Activated T-cell treated with anti-CD3 and anti-CD28 coated beads, Interleukin-2, amount 50 U/mL, for 24 hours (primary cell): Measurements from ENCODE around the gene MAD2L1BP.
A peak's percentile ranks its signal among the peaks of the same experiment; 100 is the strongest.
"Not testable (repeated sequence)": the region's sequence is repeated elsewhere in the genome, so short reads cannot be mapped to it uniquely, and the experiment has no call there.

Experiments
- DNase-seq: peaks from one replicate; pipeline ENCODE4 v3.0.0-alpha.2; 2020
- H3K27ac Mint-ChIP-seq: 2 replicates; pipeline ENCODE4 v1.8.0; 2020; ENCODE audit warnings: mild to moderate bottlenecking, mixed read lengths
- H3K27me3 Mint-ChIP-seq: 2 replicates; pipeline ENCODE4 v1.8.0; 2020; ENCODE audit warnings: mixed read lengths
- H3K36me3 Mint-ChIP-seq: 2 replicates; pipeline ENCODE4 v1.8.0; 2020; ENCODE audit warnings: low read depth, mixed read lengths
- H3K4me1 Mint-ChIP-seq: 2 replicates; pipeline ENCODE4 v1.8.0; 2020; ENCODE audit warnings: low read depth, mixed read lengths
- H3K4me3 Mint-ChIP-seq: 2 replicates; pipeline ENCODE4 v1.8.0; 2020; ENCODE audit warnings: mild to moderate bottlenecking, moderate library complexity, mixed read lengths
- H3K9me3 Mint-ChIP-seq: 2 replicates; pipeline ENCODE4 v1.8.0; 2020; ENCODE audit warnings: mixed read lengths

MAD2L1BP gene, protein sequence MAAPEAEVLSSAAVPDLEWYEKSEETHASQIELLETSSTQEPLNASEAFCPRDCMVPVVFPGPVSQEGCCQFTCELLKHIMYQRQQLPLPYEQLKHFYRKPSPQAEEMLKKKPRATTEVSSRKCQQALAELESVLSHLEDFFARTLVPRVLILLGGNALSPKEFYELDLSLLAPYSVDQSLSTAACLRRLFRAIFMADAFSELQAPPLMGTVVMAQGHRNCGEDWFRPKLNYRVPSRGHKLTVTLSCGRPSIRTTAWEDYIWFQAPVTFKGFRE

DNA sequence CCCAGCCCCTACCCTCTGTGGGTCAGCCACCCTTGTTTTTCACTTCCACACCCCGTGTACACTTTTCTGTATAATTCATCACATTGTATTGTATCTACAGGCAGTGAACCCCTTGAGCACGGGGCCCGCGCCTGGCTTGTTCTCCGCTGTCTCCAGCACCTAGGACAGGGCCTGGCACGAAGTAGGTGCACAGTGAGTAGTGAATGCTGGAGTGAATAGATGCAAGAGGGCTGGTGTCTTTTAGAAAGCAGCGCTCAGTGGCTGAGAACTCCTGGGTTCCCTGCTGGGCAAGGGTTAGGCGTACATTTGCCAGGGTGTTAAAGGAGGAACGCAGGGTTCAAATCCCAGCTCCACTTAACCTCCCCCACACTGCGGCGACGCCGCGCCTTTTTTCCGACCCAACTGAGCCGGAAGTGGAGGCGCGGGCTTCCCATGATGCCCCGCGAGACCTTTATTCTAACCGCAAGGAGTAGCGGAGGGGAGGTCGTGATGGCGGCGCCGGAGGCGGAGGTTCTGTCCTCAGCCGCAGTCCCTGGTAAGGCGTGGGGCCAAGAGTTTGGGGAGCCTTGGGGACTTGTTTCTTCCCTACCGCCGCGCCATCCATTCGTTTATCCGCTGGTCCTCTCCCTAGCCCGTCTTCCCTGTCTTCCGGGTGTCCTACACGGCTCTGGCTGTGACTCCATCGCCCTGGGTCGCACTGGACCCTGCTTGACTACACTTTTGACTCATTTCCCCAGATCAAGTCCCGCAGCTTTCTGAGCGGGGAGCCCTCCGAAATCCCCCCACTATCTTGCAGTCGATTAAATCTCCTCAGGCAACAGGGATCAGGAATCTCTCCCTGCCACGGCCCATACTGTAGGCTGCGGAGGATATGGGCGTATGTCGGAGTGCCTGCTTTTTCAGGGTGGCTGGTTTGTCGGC is at the start of gene MAD2L1BP:
Gene MAD2L1BP, plus strand, starts transcription at position 454 of the 921 bp plus-strand sequence. Its CDS starts 36 bp downstream, at position 490.
- peak within 1 kb of the TSS; percentile 94 for H3K27ac Mint-ChIP-seq
- H3K27me3 Mint-ChIP-seq, result no peaks in the 10 kb centered on the region
- H3K4me1 Mint-ChIP-seq, result peaks cover 48% of the 10 kb centered on the region
- peak; percentile 91 for DNase-seq
- peaks cover 46% of the 10 kb centered on the region for H3K36me3 Mint-ChIP-seq
- H3K9me3 Mint-ChIP-seq, result no peaks in the 10 kb centered on the region
- peak within 1 kb of the TSS; percentile 93 for H3K4me3 Mint-ChIP-seq

DNA sequence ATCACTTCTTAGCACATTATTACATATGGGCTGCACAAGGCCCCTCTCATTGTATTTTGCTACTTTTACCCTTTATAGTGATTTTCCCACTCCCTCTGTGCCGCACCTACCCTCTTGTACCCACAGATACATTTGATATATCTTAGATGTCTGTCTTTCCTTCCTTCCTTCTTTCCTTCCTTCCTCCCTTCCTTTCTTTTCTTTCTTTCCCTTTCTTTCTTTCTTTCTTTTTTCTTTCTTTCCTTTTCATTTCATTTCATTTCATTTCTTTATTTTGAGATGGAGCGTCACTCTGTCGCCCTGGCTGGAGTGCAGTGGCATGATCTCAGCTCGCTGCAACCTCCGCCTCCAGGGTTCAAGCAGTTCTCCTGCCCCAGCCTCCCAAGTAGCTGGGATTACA is 47.4 kb upstream of the MAD2L1BP start:
- Mint-ChIP-seq H3K9me3 (no peaks in the 10 kb centered on the region), H3K4me3 (no peak overlapping the region), H3K36me3 (peaks cover 89% of the 10 kb centered on the region), H3K27ac (no peak overlapping the region), H3K27me3 (no peaks in the 10 kb centered on the region), H3K4me1 (peaks cover 20% of the 10 kb centered on the region)
- no peak for DNase-seq

DNA sequence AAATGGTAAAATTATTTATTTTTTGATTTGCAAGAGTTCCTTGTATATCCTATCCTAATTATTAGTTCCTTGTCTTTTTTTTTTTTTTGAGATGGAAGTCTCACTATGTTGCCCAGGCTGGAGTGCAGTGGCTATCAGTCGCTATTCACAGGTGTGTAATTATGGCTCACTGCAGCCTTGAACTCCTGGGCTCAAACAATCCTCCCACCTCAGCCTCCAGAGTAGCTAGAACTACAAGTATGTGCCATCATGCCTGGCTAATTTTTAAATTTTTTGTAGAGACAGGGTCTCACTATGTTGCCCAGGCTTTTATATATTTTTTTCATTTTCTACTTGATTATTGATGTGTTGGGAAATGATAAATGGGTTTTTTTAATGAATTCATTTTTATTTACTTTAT is 46.1 kb upstream of the MAD2L1BP start:
- not testable (repeated sequence) for DNase-seq, H3K27ac Mint-ChIP-seq, H3K4me1 Mint-ChIP-seq, H3K27me3 Mint-ChIP-seq, H3K9me3 Mint-ChIP-seq, H3K4me3 Mint-ChIP-seq
- H3K36me3 Mint-ChIP-seq, result peaks cover 79% of the 10 kb centered on the region

DNA sequence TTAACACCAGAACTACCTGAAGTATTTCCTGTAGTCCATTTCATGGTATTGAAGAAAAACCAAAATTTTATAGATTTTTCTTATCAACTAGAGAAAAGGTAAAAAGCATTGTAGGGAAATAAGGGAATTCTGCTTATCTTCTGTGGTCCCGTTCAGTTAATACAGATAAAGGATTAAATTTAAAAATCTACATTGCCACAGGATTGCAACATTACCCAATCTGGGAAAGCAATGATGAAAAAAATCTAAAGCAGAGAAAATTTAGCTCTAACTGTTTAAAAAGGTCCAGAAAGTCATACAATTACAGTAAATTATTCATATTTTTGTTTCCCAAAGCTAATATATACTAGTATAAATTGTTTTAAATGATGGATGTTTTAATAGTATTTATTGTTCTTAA is 41.7 kb upstream of the MAD2L1BP start:
- Mint-ChIP-seq H3K27ac (no peak overlapping the region), H3K27me3 (no peaks in the 10 kb centered on the region), H3K4me1 (no peaks in the 10 kb centered on the region), H3K9me3 (no peaks in the 10 kb centered on the region), H3K36me3 (peaks cover 65% of the 10 kb centered on the region), H3K4me3 (no peak overlapping the region)
- DNase-seq, result no peak

DNA sequence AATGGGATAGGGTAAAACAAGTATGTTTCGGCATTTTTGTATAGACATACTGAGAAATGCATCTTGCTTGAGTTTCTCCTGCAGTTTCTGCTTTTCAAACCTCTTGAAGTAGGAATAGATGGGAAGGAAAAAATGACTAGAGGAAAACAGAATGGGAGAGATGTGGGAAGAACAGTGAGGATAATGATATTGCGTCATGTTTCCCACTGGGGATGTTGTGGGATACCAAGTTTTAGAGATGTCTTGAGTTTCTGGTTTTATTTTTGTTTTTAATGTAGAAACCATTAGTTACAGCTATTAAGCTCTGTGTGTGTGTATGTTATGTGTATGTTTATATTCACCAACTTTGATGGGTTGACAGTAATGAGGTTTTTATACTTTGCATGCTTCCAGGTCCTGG is 35.0 kb upstream of the MAD2L1BP start:
- no peak for DNase-seq
- Mint-ChIP-seq H3K27me3 (no peaks in the 10 kb centered on the region), H3K27ac (no peak overlapping the region), H3K36me3 (peaks cover 77% of the 10 kb centered on the region), H3K9me3 (no peaks in the 10 kb centered on the region), H3K4me1 (no peaks in the 10 kb centered on the region), H3K4me3 (no peak overlapping the region)

DNA sequence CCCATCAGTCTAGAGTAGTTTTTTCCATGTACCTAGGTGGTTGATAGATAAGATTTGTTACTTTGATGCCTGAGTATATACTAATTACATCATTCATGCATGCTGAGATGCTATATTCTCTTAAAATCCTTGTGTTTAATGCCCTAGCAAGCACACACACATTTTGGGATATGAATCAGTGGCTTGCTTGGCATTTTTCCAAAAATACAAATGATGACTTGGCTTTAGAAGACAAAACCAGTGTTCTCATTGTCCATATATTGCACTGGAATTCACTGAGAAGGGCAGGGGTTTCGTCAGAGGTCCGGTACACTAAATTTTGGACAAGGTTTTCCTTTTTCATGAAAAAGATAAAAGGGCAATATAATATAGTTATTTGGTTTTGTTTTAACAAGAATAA is 31.5 kb upstream of the MAD2L1BP start:
- H3K4me3 Mint-ChIP-seq, result no peak overlapping the region
- peaks cover 3% of the 10 kb centered on the region for H3K4me1 Mint-ChIP-seq
- no peak for DNase-seq
- H3K9me3 Mint-ChIP-seq, result no peaks in the 10 kb centered on the region
- no peaks in the 10 kb centered on the region for H3K27me3 Mint-ChIP-seq
- H3K36me3 Mint-ChIP-seq, result peaks cover 80% of the 10 kb centered on the region
- no peak overlapping the region for H3K27ac Mint-ChIP-seq

DNA sequence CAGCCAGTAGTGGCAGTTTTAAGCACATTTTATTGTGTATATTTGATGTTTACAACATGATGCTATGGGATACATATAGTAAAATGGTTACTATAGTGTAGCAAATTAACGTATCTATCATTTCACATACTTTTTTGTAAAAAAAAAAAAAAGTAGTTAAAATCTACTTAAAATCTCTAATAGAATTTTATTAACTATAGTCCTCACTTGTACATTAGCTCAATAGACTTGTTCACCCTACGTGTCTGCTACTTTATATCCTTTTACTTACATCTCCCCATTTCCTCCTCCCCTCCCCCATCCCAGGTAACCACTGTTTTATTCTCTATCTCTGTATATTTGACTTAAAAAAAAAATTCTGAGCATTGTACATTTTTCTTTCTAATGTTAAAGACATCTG is 29.6 kb upstream of the MAD2L1BP start:
- Mint-ChIP-seq H3K4me3 (no peak overlapping the region), H3K27me3 (no peaks in the 10 kb centered on the region), H3K27ac (no peak overlapping the region), H3K9me3 (no peaks in the 10 kb centered on the region), H3K4me1 (peaks cover 3% of the 10 kb centered on the region), H3K36me3 (peaks cover 80% of the 10 kb centered on the region)
- DNase-seq, result no peak

DNA sequence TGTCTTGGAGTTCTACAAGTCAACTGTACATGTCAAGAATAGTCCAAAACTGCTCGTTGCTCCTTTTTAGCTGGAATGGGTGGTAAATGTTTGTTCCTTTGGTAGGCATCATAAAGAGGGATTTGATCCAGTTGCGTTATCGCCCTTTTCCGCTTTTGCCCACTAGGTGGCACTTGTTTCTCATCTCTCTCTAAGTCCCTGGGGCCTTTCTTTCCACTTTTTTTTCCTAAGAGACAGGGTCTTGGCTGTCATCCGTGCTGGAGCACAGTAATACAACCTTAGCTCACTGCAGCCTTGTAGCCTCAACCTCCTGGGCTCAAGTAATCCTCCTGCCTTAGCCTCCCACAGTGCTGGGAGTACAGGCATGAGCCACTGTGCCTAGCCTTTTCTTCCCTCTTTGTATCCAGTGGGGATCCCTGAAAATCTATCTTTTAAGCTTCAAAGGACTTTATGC is 27.3 kb upstream of the MAD2L1BP start:
- Mint-ChIP-seq H3K27ac (no peak overlapping the region), H3K36me3 (peaks cover 80% of the 10 kb centered on the region), H3K27me3 (no peaks in the 10 kb centered on the region), H3K4me1 (peaks cover 3% of the 10 kb centered on the region), H3K4me3 (no peak overlapping the region), H3K9me3 (no peaks in the 10 kb centered on the region)
- DNase-seq, result peak; percentile 69

DNA sequence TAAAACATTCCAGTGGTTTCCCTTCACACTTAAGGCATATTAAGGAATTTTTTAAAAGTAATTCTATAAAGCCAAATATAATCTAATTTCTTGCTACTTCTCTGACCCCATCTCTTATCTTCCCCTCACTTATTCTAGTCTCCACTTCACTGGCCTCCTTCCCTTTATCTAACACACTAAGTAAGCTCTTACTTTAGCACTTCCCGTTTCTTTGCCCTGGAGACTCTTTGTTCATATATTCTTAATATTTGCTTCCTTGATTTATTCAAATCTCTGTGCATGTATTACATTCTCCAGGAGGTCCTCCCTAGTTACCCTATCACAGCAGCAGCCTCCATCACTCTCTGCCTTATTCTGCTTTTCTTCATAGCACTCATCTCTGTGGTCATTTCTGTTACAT is 26.8 kb upstream of the MAD2L1BP start:
- DNase-seq, result no peak
- H3K4me3 Mint-ChIP-seq, result no peak overlapping the region
- peaks cover 80% of the 10 kb centered on the region for H3K36me3 Mint-ChIP-seq
- H3K9me3 Mint-ChIP-seq, result no peaks in the 10 kb centered on the region
- no peaks in the 10 kb centered on the region for H3K27me3 Mint-ChIP-seq
- peaks cover 3% of the 10 kb centered on the region for H3K4me1 Mint-ChIP-seq
- no peak overlapping the region for H3K27ac Mint-ChIP-seq

DNA sequence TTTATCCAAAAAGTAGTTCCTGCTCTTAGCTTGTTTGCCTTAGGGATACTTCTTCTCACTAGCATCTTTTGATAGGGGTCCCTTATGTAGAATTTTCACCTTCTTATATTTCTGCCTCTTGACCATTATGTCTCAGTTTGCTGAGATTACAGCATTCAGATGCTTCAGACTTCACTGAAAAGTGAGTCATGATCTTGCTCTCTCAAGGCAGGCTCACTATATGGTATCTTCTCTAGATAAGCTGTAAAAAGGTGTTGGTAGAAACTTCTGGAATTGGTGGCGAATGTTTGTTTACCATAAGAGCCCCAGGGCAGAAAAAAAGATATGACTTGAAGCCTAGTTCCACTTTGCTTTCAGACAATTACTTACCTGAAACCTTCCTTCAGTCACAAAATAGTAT is 26.2 kb upstream of the MAD2L1BP start:
- Mint-ChIP-seq H3K4me3 (no peak overlapping the region), H3K36me3 (peaks cover 80% of the 10 kb centered on the region), H3K4me1 (peaks cover 3% of the 10 kb centered on the region), H3K27ac (peak overlapping the region; percentile 2), H3K27me3 (no peaks in the 10 kb centered on the region), H3K9me3 (no peaks in the 10 kb centered on the region)
- DNase-seq, result no peak

DNA sequence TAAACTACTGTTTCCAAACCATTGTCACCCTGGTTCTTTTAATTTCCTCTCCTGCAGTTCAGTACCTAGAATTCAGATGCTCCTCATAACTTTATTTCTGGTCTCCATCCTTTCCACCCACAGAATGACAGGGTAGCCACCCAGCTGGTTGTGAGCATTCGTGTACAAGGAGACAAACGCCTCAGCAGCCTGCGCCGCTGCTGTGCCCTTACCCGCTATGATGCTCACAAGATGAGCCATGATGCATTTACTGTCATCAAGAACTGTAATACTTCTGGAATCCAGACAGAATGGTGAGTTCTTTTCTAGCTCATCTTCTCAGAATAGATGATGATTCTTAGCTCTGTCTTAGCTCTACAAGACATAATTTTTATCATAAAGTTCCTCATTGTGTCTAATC is 25.2 kb upstream of the MAD2L1BP start:
- no peak for DNase-seq
- peaks cover 82% of the 10 kb centered on the region for H3K36me3 Mint-ChIP-seq
- H3K4me1 Mint-ChIP-seq, result peaks cover 3% of the 10 kb centered on the region
- H3K27me3 Mint-ChIP-seq, result no peaks in the 10 kb centered on the region
- H3K9me3 Mint-ChIP-seq, result no peaks in the 10 kb centered on the region
- no peak overlapping the region for H3K27ac Mint-ChIP-seq
- H3K4me3 Mint-ChIP-seq, result no peak overlapping the region

DNA sequence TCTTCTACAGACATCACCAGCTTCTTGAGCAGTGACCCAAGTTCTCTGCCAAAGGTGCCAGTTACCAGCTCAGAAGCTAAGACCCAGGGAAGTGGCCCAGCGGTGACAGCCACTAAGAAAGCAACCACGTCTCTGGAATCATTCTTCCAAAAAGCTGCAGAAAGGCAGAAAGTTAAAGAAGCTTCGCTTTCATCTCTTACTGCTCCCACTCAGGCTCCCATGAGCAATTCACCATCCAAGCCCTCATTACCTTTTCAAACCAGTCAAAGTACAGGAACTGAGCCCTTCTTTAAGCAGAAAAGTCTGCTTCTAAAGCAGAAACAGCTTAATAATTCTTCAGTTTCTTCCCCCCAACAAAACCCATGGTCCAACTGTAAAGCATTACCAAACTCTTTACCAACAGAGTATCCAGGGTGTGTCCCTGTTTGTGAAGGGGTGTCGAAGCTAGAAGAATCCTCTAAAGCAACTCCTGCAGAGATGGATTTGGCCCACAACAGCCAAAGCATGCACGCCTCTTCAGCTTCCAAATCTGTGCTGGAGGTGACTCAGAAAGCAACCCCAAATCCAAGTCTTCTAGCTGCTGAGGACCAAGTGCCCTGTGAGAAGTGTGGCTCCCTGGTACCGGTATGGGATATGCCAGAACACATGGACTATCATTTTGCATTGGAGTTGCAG is 21.8 kb upstream of the MAD2L1BP start:
- Mint-ChIP-seq H3K4me1 (no peaks in the 10 kb centered on the region), H3K36me3 (peaks cover 81% of the 10 kb centered on the region), H3K9me3 (no peaks in the 10 kb centered on the region), H3K27me3 (no peaks in the 10 kb centered on the region), H3K4me3 (no peak overlapping the region), H3K27ac (no peak overlapping the region)
- no peak for DNase-seq

DNA sequence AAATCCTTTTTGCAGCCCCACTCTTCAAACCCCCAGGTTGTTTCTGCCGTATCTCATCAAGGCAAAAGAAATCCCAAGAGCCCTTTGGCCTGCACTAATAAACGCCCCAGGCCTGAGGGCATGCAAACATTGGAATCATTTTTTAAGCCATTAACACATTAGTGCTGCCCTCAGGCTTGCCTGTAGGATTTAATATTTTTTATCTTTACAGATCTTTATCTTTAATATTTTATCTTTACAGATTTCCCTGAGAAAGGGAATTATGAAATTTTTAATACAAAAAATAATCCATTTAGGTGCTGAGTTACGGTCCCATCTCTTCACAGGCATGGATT is 21.3 kb upstream of the MAD2L1BP start:
- no peak for DNase-seq
- Mint-ChIP-seq H3K9me3 (no peaks in the 10 kb centered on the region), H3K36me3 (peaks cover 80% of the 10 kb centered on the region), H3K27ac (no peak overlapping the region), H3K27me3 (no peaks in the 10 kb centered on the region), H3K4me1 (no peaks in the 10 kb centered on the region), H3K4me3 (no peak overlapping the region)

DNA sequence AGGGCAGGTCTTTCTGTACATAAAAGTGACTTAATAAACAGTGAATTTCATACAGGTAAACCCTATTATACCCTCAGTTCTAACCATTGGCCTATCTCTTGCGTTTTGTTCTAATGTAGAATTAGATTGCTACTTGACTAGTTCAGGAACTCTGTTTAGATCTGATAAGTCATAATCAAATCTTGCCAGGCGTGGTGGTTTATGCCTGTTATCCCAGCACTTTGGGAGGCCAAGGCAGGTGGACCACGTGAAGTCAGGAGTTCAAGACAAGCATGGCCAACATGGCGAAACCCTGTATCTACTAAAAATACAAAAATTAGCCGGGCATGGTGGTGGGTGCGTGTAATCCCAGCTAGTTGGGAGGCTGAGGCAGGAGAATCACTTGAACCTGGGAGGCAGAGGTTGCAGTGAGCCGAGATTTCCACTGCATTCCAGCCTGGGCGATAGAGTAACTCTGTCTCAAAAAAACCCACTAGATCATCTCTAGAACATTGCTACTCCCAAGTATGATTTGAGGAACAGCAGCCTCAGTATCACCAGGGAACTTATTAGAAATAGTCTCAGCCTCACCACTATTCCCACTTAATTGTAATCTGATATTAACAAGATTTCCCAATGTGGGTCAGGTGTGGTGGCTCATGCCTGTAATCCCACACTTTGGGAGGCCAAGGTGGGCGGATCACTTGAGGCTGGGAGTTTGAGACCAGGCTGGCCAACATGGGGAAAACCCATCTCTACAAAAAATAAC is 18.7 kb upstream of the MAD2L1BP start:
- no peaks in the 10 kb centered on the region for H3K27me3 Mint-ChIP-seq
- H3K9me3 Mint-ChIP-seq, result no peaks in the 10 kb centered on the region
- peaks cover 81% of the 10 kb centered on the region for H3K36me3 Mint-ChIP-seq
- no peaks in the 10 kb centered on the region for H3K4me1 Mint-ChIP-seq
- DNase-seq, result no peak
- H3K4me3 Mint-ChIP-seq, result no peak overlapping the region
- peak overlapping the region; percentile 29 for H3K27ac Mint-ChIP-seq
